GM19468 (cell line): ENCODE data around the gene HAAO.
A peak's percentile ranks its signal among the peaks of the same experiment; 100 is the strongest.
"Not testable (repeated sequence)": the region's sequence is repeated elsewhere in the genome, so short reads cannot be mapped to it uniquely, and the experiment has no call there.

Experiments used
- ATAC-seq: cut with Tn5 transposase; IDR thresholded peaks from one replicate; pipeline ENCODE4 v1.9.1; 2021; ENCODE audit warnings: mild to moderate bottlenecking, moderate library complexity, moderate number of reproducible peaks; ENCODE audit not compliant: unreplicated experiment; ENCODE audit errors: extremely low read depth

The HAAO gene

DNA sequence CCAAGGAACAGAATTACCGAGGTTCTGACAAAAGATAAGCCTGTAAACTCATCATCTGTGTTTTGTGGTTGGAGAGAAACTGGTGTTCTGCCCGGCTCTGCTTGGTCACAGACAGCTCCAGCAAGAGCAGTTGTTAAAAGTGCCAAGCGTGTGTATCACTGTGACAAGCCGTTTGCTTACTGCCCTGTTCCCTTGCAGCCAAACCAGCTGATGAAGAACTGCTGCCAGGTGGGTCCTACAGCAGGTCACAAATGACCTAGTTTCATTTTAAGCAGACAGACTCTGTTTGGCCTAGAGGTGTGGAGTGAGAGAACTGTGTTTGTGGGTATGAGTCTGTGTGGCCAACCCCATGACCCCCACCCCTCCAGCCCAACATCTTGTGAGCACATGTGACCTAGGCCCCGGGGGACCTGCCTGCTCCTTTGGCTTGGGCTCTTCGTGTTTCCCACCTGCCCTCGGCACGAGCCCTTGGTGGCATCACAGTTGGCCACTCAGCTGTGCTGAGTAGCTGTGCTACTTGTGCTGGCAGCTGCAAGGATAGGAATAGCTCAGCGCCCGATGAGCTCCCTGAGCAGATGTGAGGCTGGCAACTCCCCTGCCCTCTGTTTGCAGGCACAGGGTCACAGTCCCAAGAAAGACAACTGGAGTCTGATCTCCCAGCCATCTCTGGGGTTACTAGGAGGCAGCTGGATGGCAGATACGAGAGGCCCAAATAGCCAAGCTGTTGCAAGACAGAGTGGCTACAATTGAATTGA is 38.2 kb downstream of the HAAO start:
- ATAC-seq: peak; percentile 39

DNA sequence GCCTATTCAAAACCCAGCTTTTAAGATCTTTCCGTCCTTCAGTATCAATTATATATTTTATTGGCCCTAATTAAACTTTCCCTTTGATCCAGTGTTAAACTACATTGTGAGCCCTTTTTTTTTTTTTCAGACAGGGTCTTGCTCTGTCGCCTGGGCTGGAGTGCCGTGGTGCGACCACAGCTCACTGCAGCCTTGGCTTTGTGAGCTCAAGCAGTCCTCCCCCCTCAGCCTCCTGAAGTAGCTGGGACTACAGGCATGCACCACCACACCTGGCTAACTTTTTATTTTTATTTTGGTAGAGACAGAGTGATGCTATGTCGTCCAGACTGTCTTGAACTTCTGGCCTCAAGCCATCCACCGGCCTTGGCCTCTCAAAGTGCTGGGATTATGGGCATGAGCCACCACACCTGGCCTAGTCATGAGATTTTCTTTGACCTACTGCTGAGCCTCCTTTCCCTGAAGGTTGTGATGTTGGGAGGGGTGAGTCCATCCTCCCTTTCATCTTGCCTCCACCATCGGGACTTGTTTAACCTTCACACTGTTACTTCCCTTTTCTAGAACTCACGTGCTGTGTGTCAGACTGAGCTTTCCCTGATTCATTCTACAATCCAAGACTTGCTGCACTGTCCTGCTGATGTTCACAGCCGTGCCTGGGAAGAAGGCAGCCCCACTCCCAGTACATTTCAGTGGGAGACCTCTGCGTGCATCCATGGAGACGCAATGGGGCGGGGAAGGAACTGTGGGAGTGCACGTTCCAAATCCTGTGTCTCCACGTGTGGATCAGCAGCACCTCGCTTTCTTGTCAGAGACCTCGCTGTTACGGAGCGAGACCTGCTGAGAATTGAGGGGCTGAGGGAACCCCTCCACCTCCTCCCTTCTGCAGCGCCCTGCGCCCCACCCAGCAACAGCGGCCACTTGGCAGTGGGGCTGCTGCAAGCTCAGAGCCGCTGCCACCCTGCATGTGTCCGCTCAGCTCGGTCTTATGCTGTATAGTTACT is 39.3 kb downstream of the HAAO start:
- ATAC-seq: no peak

DNA sequence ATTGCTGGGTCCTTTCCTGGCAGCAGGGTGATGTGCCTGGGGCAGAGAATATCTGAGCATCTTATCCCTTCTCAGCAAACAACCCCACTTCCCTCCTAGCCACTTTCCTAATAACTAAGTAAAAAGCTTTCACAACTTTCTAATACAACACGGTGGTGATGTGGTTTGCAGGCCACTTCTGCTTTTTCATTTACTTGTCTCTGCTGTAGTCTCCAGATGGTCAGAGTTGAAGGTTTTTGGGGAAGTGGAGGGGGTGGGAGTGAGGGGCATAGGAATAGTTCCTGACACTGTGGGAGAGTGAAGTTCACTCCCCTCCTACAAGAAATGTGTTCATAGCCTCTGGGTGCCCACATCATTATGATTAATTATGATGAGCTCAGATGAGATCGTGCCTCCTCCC is 40.1 kb downstream of the HAAO start:
- ATAC-seq: peak; percentile 61

DNA sequence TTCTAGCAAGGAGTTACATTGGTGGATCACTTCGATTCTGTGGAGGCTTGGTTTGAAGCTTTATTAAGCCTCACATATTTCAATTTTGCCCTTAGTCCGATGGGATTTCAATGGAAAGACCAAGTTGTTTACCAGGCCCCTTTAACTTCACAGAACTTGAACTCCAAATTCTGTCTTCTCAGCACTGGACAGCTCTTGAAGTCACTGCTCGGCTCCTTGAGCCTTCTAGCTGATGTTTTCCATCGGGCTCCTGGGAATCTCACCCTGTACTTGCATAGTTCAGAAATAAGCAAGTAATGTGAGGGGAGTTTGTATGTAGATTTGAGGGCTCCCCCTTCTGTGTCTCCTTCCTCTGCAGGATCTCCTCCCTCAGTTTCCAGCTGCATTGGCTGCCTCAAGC is 43.5 kb downstream of the HAAO start:
- no peak for ATAC-seq

DNA sequence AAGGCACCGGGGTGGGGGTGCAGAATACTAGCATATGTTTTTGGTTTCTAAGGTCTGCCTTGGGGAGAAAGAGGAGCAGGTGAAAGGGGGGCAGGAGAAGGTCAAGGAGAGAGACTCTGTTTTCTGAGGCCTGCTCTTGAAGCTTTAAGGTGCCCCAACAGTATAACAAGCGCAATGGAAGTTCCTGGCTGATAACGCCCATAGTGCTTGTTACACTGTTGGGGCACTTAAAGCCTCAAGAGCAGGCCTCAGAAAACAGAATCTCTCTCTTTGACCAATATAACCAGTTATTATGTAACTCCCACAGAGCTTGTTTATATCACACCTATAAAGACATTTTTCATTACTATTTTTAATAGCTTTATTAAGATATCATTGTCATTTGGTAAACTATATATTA is 45.0 kb downstream of the HAAO start:
- ATAC-seq: no peak

DNA sequence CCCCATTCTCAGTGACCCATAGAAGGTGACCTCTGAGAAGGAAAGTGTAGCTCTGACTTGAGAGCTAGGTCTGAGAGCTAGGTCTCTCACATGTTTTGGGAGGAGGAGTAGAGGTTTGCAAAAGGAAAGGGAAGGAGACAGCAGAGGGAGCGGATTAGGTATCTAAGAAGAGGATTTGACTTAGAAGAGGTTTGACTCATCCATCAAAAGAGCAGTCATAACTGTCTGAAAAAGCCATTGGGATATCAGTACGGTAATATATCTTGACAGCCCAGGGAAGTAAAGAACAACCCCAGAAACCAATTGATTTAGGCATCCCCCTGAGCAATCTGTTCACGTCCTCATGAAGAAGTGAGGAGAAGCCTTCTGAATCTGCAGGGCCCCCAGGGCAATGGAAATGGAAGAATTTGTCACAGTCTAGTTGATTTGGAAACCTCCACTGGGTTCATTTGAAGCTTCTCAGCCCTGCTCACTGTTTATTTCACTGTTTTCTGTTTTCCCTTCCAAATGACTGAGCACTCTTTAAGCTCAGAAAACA is 47.8 kb downstream of the HAAO start:
- no peak for ATAC-seq

DNA sequence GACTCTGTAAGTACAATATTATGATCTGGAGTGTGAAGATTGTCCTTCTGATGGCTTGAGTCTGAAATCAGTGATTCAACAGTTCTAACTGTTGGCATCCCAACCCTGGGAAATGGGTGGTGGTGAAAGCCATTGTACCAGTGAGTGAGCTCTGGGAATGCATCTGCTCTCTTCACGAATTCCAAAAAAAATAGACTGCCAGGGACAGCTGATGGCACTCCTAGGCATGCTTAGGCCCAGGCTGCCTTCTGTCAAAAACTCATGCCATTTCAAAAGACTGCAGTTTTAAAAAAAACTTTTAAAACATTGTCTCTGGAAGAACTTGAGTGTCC is 48.8 kb downstream of the HAAO start:
- no peak for ATAC-seq

DNA sequence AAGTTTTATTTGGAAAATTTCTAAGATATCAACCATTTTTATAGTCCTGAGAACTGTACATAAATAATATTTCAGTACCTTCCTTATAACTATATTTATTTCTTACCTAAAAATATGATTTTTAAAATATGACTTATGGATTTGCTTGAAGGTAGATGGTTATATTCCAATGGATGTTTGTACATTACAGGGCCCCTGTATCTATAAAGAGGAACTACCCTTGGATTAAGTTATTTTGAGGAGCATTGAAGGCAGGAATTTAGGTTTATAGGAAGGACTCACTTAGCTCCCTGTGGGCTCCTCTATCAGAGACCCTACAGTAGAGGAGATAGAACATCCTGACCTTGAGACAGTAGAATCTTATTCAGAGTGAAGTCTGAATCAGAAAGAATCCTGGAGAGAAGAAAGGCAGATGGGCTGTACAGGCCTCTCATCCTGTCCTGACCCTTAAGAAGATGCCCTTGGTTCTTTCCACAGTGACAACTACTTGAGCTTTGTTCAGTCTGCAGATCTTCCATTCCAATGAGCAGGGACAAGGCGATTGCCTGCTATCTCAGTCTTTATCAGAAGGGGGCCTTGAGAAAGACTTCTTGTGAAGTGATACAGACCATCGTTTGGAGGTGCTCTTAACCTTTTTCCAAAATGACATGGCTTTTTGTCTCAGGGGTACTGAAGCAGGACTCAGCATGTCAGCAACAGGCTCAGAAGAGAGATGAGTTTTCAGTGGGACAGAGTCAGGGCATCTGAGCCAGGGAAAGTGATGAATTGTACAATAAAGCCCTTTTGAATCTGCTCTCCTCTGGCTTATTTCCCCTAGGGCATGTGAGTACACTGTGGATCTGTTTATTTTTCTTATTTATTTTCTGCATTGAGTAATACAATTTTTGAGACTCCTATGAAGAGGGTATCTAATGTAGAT is 49.4 kb downstream of the HAAO start:
- ATAC-seq: no peak

DNA sequence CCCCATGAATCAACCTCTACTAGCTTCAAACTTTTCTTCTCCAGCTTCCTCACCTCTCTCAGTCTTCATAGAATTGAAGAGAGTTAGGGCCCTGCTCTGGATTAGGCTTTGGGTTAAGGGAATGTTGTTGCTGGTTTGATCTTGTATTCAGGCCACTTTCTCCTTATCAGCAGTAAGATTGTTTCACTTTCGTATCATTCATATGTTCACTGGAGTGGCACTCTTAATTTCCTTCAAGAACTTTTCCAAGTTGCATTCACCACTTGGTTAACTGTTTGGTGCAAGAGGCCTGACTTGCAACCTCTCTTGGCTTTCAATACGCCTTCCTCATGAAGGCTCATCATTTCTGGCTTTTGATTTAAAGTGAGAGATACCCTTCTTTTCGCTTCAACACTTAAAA is 51.2 kb downstream of the HAAO start:
- ATAC-seq: no peak

DNA sequence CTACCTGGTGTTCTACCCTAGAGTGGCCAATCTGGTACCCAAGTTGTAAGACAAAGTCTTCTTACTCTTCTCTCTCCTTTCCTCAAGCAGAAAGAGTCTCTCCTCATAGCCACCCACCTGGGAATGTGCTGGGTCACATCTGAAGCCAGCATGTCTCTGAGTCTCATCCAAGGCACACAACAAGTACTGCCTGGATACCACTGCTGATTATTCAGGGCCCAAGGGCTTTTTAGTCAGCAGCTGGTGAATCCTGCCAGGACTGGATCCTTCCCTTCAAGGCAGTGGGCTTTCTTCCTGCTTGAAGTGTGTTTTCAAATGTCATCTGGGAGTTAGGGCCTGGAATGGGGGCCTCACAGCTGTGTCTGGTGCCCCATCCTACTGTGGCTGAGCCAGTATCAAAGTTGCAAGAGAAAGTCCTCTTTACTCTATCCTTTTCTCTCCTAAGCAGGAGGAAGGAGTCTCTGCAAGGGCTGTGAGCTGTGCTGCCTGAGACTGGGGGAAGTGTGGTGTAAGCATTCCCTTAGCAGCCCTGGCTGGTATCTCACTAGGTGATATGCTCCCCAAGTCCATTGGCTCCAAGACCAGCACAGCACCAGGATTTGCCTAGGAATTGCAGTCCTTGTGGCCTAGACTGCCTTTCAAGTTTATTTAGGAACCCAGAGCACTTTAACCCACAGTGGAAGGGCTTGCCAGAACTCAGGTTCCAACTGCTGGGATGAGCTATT is 55.6 kb downstream of the HAAO start:
- no peak for ATAC-seq

DNA sequence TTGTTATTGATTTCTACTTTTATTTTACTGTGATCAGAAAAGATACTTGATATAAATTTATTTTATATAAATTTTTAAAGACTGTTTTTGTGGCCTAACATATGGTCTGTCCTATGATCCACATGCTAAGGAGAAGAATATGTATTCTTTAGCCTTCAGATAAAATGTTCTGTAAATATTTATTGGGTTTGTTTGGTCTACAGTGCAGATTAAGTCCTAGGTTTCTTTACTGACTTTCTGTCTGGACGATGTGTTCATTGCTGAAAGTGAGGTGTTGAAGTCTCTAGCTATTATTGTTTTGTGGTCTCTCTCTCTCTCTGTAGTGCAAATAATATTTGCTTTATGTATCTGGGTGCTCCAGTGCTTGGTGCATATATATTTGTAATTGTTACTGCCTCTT is 58.5 kb downstream of the HAAO start:
- ATAC-seq: no peak

DNA sequence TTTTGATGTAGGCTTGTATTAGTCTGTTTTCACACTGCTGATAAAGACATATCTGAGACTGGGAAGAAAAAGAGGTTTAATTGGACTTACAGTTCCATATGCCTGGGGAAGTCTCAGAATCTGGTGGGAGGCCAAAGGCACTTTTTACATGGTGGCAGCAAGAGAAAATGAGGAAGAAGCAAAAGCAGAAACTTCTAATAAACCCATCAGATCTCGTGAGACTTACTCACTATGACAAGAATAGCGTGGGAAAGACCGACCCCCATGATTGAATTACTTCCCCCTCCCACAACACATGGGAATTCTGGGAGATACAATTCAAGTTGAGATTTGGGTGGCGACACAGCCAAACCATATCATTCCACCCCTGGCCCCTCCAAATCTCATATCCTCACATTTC is 61.1 kb downstream of the HAAO start:
- not testable (repeated sequence) for ATAC-seq

DNA sequence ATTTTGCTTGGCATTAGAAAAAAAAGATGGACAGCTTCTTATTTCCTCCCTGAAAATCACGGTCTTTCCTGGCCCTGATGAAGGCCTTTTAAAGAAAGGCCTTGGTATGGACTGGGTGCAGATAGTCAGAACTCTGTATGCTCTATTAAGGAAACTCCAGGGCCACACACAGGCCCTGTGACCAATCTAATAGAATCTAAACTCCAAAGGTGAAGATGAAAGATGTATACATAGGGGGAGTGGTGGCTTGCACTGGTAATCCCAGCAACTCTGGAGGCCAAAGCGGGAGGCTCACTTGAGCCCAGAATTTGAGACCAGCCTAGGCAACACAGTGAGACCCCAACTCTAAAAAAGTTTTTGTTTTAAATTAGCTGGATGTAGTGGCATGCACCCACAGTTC is 65.7 kb downstream of the HAAO start:
- no peak for ATAC-seq

DNA sequence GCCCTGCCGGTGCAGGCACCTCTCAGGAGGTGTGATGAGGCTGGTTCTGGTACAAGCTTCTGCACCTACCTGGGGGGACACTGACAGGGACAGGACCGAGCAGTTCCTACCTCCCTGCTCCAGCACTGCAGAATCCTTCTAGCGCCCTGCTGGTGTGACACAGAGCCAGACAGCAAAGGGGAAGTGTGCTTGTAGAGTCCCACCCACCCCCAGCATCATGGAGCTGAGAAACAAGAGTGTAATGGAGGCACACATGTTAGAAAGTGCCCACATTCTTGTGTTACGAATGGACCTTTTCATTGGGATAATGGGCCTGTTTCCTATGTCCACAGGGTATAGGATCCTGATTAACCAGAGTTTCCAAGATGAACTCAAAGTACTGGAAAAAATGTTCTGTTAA is 66.7 kb downstream of the HAAO start:
- ATAC-seq: no peak

DNA sequence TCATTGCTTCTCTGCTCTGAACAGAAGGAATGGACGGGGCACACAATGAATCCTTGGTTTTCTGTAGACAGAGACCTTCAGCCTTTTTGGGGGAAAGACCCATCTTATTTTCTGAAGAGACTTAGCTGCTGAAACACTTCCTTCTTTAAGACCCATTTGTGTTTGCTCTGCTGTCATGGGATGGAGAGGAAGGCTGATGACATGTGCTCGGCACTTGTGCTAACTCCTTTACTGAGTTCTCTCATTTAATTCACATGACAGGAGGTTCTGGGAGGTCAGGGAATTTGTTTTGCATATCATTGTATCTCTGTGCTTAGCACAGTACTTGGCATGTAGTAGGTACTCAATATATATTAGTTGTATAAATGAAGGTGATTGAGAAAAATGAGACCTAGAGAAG is 67.5 kb downstream of the HAAO start:
- ATAC-seq: no peak

DNA sequence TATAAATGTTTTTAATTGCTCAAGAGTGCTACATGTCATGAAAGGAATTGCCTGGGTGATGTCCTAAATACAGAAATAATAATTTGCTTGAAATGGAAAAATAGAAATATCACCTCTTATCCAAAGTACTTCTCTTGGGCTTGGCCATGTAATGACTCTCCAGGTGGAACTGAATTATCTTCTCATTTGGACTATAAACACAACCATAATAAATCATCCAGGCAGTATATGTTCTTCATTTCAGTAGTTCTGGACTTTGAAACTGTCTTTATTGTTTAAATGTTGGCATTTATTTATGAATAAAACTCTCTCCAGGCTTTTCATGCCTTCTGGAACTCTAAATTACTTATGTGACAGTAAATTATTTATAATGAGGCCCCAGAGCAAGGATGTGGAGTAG is 68.9 kb downstream of the HAAO start:
- ATAC-seq: no peak

DNA sequence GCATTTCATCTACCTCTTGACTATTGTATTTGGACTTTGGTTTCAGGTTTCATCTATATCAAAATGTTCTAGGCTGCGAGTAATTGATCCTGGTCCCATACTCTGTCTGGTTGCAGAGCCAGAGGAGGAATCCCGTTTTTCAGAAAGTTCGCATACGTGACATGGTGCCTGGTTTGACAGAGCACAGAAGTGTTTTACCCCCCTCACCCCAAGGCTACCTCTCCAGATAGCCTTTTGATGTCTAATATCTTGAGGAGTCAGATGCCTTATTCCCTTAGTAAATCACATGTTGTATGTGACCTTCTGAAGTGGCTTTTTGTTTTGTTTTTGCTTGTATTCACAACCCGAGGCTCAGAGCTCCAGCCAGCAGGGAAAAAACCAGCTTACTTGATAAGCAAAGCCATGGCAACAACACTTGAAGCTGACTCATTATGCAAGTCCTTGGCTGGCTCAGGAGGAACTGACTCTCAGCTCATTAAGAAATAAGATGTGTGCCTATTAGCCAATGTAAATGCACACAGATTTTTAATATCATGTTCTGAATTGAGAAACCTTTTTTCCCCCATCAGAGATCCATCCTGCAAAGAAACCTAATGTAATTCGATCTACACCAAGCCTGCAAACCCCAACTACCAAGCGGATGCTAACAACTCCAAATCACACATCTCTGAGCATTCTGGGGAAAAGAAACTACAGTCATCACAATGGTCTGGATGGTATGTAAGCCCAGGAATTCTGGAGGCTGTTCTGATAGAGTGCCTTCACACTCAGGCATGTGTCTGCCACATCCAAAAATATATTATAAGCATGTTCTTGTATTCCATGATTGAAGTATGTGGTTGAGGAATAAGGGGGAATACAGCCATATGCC is 69.8 kb downstream of the HAAO start:
- ATAC-seq: peak; percentile 92

DNA sequence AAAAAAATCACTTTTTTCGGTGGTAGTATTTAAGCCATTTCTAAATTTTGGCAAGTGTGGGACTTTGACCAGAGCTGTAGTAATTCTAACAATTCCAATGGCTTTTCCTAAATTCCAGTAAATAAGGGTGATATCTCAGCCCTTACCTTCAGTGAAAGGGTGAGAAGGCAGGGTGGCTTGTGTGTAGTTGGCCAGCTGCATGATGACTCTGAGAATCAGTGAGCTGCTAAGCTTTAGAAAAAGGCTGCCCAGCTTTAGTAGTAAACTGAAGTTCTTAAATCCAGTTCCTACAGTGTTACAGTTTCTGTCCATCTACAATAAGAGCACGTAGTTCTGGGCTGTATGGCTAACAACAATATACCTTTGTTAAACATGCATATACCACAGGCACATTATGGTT is 70.5 kb downstream of the HAAO start:
- ATAC-seq: no peak
